Fibroblast of pulmonary artery (primary cell): Measurements from ENCODE around the gene ABHD17A.

Experiments used
- DNase-seq: peaks from one replicate; pipeline ENCODE4 v3.0.0-alpha.2; 2010; ENCODE audit warnings: low read depth
- H3K4me3 ChIP-seq: replicated peaks from 2 replicates; pipeline ENCODE4 v1.5.1; 2011; ENCODE audit warnings: low read depth, mild to moderate bottlenecking, control low read depth, low read length, moderate library complexity
- TF ChIP-seq, protein P1 (sequence below): IDR thresholded peaks from 2 replicates; pipeline ENCODE4 v1.5.1; 2011; ENCODE audit warnings: mild to moderate bottlenecking, control low read depth, low read length, inconsistent platforms; ENCODE audit errors: missing control alignments

ABHD17A gene

DNA sequence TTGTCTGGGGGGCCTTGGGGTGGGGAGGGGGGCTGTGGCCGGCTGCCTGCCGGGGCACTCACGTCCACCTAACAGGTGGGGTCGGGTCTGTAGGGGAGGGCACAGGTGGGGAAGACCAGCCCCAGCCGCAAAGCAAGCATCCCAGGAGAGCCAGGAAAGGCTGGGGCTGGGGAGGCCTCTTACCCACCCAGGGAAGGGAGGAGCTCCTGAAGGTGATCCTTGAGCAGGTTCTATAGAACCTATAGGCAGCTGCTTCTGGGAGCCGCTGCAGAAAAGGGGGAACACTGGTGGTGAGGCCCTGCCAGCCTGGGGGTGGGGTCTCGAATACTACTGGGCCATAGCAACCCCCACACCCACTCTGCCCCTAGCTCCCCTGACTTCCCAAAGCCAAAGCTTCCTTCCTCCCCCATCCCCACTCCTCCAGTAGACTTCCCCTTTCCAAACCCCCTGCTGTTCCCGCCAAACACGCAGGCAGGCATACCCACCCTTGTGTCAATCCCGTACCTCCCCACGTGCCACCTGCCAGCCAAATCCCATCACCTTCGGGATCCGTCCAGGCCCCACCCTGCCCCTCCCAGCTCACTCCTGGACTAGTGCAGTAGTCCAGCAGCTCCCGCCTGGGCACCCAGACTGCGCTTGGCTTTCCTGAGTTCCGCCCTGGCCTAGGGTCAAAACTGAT lies 27.5 kb downstream of the ABHD17A start:
- no peak for DNase-seq
- no peak overlapping the region for H3K4me3 ChIP-seq
- TF ChIP-seq, protein P1, sequence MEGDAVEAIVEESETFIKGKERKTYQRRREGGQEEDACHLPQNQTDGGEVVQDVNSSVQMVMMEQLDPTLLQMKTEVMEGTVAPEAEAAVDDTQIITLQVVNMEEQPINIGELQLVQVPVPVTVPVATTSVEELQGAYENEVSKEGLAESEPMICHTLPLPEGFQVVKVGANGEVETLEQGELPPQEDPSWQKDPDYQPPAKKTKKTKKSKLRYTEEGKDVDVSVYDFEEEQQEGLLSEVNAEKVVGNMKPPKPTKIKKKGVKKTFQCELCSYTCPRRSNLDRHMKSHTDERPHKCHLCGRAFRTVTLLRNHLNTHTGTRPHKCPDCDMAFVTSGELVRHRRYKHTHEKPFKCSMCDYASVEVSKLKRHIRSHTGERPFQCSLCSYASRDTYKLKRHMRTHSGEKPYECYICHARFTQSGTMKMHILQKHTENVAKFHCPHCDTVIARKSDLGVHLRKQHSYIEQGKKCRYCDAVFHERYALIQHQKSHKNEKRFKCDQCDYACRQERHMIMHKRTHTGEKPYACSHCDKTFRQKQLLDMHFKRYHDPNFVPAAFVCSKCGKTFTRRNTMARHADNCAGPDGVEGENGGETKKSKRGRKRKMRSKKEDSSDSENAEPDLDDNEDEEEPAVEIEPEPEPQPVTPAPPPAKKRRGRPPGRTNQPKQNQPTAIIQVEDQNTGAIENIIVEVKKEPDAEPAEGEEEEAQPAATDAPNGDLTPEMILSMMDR: no peak

DNA sequence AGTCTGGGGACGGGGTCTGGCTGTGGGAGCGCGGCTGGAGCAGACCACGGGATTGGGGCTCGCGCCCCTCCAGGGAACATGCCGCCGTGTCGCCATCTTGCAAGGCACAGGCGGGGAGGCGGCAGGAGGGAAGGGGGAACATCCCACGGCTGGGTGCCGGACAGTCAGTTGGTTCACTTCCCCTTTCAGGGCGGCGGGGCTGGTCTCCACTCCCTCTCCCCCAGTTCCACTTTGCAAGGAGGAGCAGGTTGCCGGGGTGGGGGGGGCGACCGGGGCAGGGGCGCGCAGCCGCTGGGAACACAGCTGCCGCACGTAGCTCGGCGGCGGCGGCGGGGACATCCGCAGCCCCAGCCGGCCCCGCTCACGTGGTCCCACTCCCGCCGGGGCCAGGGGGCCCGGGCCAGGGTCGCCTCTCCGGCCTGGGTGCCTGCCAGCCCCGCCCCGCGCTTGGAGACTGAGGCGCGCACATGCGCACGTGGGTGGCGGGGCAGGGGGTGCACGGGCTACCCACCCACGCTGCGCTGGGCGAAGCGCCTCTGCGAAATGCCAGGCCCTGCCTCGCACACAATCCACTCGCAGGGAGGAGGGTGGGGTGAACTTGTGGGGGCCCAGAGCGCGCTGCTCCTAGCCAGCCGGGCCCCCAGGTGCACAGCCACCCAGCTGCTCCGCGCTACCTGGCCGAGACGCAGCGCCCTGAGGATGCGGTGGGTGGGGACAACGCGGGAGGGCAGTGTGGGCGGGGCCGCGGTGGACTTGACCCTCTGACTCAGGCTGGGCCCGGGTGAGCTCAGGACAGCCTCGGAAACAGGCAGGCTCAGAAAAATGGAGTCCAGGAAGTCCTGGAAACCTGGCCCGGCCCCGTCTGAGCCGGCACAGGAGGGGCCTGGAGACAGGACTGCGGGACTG lies 28.3 kb downstream of the ABHD17A start:
- DNase-seq: peak; percentile 71
- H3K4me3 ChIP-seq: peak overlapping the region; percentile 43
- TF ChIP-seq, protein P1: no peak

DNA sequence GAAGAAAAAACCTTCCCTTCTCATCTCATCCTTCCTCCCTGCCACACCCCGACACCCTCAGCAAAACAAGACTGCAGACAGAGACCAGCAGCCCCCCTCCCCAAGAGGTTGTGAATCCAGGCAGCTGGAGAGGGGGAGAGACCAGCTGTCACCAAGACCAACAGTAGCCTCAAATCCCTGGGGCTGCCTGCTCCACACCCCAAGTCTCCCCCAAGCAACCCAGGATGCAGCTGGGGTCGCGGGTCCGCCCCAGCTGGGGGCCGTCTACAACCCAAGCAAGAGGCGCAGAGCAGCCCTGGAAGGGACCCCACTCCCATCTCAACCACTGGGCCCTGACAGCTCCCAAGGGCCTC lies 29.0 kb downstream of the ABHD17A start:
- H3K4me3 ChIP-seq: peak overlapping the region; percentile 38
- DNase-seq: no peak
- TF ChIP-seq, protein P1: no peak

DNA sequence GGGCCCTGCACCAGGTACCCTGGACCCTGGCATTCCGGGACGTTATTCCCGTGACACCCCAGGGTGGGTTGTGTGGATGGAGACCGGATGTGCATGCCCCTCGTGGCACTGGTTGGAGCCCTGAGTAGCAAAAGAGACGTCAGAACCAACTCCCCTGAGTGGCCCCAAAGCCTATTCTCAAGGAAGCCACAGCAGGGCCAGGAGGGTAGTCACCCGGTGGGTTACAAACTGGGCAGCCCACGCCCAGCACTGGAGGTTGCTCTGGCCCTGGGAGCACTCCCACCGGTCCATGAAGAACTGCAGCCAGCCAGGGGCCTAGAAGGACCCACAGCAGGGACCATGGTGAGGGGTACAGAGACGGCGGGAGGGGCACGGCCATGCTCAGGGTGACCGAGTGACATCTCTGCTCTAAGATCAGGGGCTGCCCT lies 29.5 kb downstream of the ABHD17A start:
- TF ChIP-seq, protein P1: no peak
- no peak for DNase-seq
- H3K4me3 ChIP-seq: peak overlapping the region; percentile 25

DNA sequence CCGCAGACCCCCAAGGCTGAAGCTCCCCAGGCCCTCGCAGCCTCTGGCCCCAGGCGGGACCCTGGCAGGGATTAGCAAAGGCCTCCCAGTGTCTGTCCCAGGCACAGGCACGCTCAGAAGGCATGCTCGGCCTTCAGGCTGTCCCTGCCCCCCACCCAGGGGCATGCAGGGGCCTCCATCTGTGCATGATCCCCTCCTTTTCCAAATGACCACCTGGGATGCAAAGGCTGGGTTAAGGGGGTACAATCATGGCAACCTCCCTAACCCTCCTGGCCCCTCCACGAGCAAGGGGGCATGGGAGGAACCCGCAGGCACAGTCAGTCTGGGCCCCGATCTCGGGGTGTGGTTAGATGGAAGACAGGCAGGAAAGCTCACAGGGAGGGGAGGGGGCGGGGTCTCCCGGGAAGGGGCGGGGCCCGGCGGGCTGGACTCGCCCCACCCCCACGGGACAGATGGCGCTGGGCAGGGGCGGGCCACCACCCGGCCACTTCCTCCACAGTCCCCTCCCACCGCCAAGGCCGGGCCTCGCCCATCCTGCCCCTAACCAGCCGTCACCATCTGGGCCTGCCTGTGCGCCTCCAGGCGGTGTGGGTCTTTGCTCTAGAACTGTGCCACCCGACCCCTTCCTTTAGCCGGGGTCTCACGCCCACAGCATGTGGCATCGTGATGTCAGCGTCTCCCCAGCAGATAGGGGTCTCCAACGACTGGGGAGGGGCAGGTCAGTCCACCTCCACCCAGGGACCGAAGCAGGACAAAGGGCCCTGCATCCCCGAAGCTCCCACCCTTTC lies 30.1 kb downstream of the ABHD17A start:
- peak; percentile 85 for DNase-seq
- TF ChIP-seq, protein P1: no peak
- peak overlapping the region; percentile 25 for H3K4me3 ChIP-seq

DNA sequence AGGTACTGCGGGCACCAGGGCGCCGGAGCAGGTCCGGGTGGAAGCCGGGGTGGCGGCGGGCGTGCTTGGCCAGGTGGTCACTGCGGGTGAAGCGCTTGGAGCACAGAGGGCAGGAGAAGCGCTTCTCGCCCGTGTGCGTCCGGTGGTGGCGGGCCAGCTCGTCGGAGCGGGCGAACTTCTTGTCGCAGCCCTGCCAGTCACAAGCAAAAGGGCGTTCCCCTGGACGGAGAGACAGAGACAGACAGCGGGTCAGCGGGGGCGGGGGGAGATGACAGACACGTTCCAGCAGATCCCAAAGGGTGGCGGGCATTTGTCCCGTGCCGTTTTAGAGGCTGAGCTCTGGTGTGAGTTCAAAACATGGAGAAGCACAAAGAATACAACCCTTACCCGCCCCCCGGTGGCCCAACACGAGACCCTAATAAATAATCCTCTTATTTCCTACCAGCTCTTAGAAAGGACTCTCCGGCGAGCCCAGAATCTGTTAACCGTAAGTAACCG lies 30.7 kb downstream of the ABHD17A start:
- no peak for DNase-seq
- TF ChIP-seq, protein P1: no peak
- no peak overlapping the region for H3K4me3 ChIP-seq
